Measurements from ENCODE around the gene TMPRSS2.
"Not testable (repeated sequence)": the region's sequence is repeated elsewhere in the genome, so short reads cannot be mapped to it uniquely, and the experiment has no call there.

TMPRSS2 gene

DNA sequence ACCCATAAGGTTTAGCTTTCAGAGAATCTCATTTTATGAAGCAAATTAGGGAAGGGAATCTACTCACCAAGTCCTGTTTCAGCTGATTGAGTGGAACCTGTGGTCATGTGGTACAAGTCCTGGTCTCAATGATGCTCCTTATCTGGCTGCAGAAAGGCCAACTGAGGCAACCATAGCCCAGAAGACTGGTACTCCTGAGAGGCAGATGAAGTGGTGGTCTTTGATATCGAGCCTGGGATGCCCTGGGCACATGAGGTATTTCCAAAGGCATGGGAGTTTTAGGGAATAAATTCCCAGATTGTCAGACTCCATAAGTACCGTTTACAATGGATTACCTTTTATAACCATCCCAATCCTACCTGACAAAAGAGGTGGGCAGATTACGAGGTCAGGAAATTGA is 78.7 kb downstream of the TMPRSS2 start:
- Histone ChIP-seq H3K27ac (ENCODE audit: low read length) (no peak overlapping the region), H3K36me3 (ENCODE audit: control insufficient read depth, low read depth, low read length) (no peaks in the 10 kb centered on the region), H3K4me3 (ENCODE audit: low read length) (no peak overlapping the region), H3K27me3 (ENCODE audit: control insufficient read depth, insufficient read depth, low read length) (peaks cover 44% of the 10 kb centered on the region), H3K4me1 (ENCODE audit: control insufficient read depth, low read depth, low read length) (peaks cover 11% of the 10 kb centered on the region), H3K9me3 (ENCODE audit: control insufficient read depth, low read depth, low read length) (no peaks in the 10 kb centered on the region), H3K9ac (ENCODE audit: low read length) (no peak overlapping the region)

DNA sequence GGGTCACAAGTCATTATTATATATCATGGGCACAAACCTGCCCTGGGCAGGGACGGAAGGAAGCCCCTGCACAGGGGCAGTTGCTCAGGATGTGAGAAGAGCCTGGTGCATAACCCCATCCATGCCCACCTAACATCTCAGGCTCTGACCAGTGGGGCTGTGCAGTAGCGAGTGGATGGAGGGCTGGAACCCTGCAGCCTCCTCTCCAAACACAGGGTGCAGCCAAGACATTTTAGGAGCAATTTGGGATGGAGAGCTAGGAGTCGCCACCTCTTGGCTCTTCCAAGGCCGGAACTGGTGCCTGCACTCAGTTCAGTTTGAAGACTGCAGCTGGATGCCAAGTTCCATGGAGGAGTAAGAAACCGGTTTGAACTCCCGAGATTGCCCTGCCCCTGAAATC is 79.1 kb downstream of the TMPRSS2 start:
- Histone ChIP-seq H3K27me3 (ENCODE audit: control insufficient read depth, insufficient read depth, low read length) (peaks cover 49% of the 10 kb centered on the region), H3K4me1 (ENCODE audit: control insufficient read depth, low read depth, low read length) (peaks cover 11% of the 10 kb centered on the region)

GRCh38 chr21:41428311-41428710 is 79.6 kb downstream of the TMPRSS2 start:
- Histone ChIP-seq H3K4me1 (ENCODE audit: control insufficient read depth, low read depth, low read length) (peaks cover 11% of the 10 kb centered on the region), H3K27me3 (ENCODE audit: control insufficient read depth, insufficient read depth, low read length) (peaks cover 49% of the 10 kb centered on the region), H3K27ac (ENCODE audit: low read length) (no peak overlapping the region), H3K9me3 (ENCODE audit: control insufficient read depth, low read depth, low read length) (no peaks in the 10 kb centered on the region), H3K9ac (ENCODE audit: low read length) (no peak overlapping the region), H3K4me3 (ENCODE audit: low read length) (no peak overlapping the region), H3K36me3 (ENCODE audit: control insufficient read depth, low read depth, low read length) (no peaks in the 10 kb centered on the region)

More for the DNA sequence above, 79.1 kb downstream of the TMPRSS2 start:
- H3K9me3 ChIP-seq (ENCODE audit: control insufficient read depth, low read depth, low read length), result no peaks in the 10 kb centered on the region
- H3K27ac ChIP-seq (ENCODE audit: low read length), result no peak overlapping the region
- no peak overlapping the region for H3K4me3 ChIP-seq (ENCODE audit: low read length)
- no peak overlapping the region for H3K9ac ChIP-seq (ENCODE audit: low read length)
- no peaks in the 10 kb centered on the region for H3K36me3 ChIP-seq (ENCODE audit: control insufficient read depth, low read depth, low read length)

GRCh38 chr21:41427556-41427955 is 80.4 kb downstream of the TMPRSS2 start:
- no peak overlapping the region for H3K9ac ChIP-seq (ENCODE audit: low read length)
- H3K27ac ChIP-seq (ENCODE audit: low read length), result no peak overlapping the region
- no peaks in the 10 kb centered on the region for H3K9me3 ChIP-seq (ENCODE audit: control insufficient read depth, low read depth, low read length)
- no peak overlapping the region for H3K4me3 ChIP-seq (ENCODE audit: low read length)
- peaks cover 5% of the 10 kb centered on the region for H3K4me1 ChIP-seq (ENCODE audit: control insufficient read depth, low read depth, low read length)
- peaks cover 52% of the 10 kb centered on the region for H3K27me3 ChIP-seq (ENCODE audit: control insufficient read depth, insufficient read depth, low read length)
- H3K36me3 ChIP-seq (ENCODE audit: control insufficient read depth, low read depth, low read length), result no peaks in the 10 kb centered on the region

GRCh38 chr21:41426676-41427404 is 81.1 kb downstream of the TMPRSS2 start:
- peak overlapping the region; percentile 64 for H3K4me3 ChIP-seq (ENCODE audit: low read length)
- no peaks in the 10 kb centered on the region for H3K9me3 ChIP-seq (ENCODE audit: control insufficient read depth, low read depth, low read length)
- H3K4me1 ChIP-seq (ENCODE audit: control insufficient read depth, low read depth, low read length), result peaks cover 5% of the 10 kb centered on the region
- no peaks in the 10 kb centered on the region for H3K36me3 ChIP-seq (ENCODE audit: control insufficient read depth, low read depth, low read length)
- H3K9ac ChIP-seq (ENCODE audit: low read length), result no peak overlapping the region
- H3K27me3 ChIP-seq (ENCODE audit: control insufficient read depth, insufficient read depth, low read length), result peaks cover 55% of the 10 kb centered on the region
- no peak overlapping the region for H3K27ac ChIP-seq (ENCODE audit: low read length)

DNA sequence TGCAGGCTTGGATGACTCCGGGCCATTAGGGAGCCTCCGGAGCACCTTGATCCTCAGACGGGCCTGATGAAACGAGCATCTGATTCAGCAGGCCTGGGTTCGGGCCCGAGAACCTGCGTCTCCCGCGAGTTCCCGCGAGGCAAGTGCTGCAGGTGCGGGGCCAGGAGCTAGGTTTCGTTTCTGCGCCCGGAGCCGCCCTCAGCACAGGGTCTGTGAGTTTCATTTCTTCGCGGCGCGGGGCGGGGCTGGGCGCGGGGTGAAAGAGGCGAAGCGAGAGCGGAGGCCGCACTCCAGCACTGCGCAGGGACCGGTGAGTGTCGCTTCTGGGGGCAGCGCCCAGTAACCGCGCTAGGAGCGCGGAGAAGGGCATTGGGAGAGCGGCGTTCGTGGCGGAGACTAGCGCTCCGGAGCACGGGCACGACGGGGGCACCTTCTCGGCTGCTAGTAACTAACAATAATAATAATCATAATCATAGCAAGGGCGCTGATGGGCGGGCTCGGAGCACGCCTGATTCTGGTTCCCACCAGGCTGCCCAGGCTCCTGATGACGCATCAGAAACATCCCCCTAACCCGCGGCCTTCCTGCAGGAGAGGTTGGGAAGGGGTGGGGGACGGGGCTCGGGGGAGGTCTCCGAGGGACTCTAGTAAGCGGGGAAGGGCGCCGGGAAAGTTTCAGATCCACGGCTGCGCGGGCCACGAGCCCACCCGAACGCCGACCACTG is 81.8 kb downstream of the TMPRSS2 start, which contains the start of gene MX1:
Gene MX1, plus strand, starts transcription at position 286 of the 722 bp plus-strand sequence. CDS start 5,832 bp downstream, outside the sequence.
- H3K4me3 ChIP-seq (ENCODE audit: low read length), result peak within 1 kb of the TSS; percentile 64
- no peak within 1 kb of the TSS for H3K27ac ChIP-seq (ENCODE audit: low read length)
- peaks cover 55% of the 10 kb centered on the region for H3K27me3 ChIP-seq (ENCODE audit: control insufficient read depth, insufficient read depth, low read length)
- peaks cover 5% of the 10 kb centered on the region for H3K4me1 ChIP-seq (ENCODE audit: control insufficient read depth, low read depth, low read length)
- H3K36me3 ChIP-seq (ENCODE audit: control insufficient read depth, low read depth, low read length), result no peaks in the 10 kb centered on the region
- no peak within 1 kb of the TSS for H3K9ac ChIP-seq (ENCODE audit: low read length)
- no peaks in the 10 kb centered on the region for H3K9me3 ChIP-seq (ENCODE audit: control insufficient read depth, low read depth, low read length)

- Histone ChIP-seq H3K27ac (ENCODE audit: low read length) (no peak overlapping the region), H3K4me3 (ENCODE audit: low read length) (peak overlapping the region; percentile 64), H3K9me3 (ENCODE audit: control insufficient read depth, low read depth, low read length) (no peaks in the 10 kb centered on the region), H3K27me3 (ENCODE audit: control insufficient read depth, insufficient read depth, low read length) (peaks cover 55% of the 10 kb centered on the region), H3K9ac (ENCODE audit: low read length) (no peak overlapping the region), H3K36me3 (ENCODE audit: control insufficient read depth, low read depth, low read length) (no peaks in the 10 kb centered on the region), H3K4me1 (ENCODE audit: control insufficient read depth, low read depth, low read length) (peaks cover 5% of the 10 kb centered on the region)
These were observed 82.4 kb downstream of the TMPRSS2 start for GRCh38 chr21:41425588-41425953.

DNA sequence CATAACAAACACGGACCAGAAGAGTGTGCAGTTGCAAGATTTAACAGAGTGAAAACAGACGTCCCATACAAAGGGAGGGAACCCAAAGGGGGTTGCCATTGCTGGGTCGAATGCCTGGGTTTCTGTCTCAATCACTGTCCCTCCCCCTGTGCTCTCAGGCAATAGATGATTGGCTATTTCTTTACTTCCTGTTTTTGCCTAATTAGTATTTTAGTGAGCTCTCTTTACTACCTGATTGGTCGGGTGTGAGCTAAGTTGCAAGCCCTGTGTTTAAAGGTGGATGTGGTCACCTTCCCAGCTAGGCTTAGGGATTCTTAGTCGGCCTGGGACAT is 84.7 kb downstream of the TMPRSS2 start:
- peaks cover 56% of the 10 kb centered on the region for H3K27me3 ChIP-seq (ENCODE audit: control insufficient read depth, insufficient read depth, low read length)

DNA sequence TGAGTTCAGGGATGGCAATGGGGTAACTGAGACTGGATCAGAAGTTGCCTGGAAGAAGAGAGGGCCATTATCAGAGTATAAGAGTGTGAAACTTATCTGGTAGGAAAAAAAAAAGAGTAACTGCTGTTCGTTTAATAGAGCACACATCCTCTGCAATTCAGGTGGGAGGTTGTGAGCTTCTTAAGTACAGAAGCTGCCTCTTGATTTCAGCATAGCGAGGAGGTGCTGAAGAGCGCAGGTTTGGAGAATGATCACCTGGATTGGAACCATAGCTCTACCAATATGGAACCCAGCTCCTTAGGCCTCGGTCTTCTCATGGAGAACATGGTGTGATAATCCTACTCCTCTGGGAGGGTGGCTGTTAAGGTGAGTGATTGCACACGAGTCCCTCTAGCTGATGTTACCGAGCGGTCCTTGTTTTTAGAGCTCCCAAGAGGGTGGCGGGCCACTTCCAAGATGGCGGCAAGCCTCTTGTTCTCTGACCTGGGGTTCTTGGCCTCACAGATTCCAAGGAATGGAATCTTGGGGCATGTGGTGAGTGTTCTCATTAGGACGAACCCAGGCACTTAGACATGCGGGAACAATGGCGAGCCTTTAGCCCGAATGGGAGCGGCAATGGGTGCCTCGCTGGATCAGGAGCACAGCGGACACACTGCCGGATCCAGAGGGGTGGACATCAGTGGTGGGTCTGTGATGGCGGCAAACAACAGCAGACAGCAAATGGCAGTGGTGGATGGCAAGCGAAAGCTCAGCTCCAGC is 85.2 kb downstream of the TMPRSS2 start:
- peaks cover 12% of the 10 kb centered on the region for H3K4me1 ChIP-seq (ENCODE audit: control insufficient read depth, low read depth, low read length)
- no peak overlapping the region for H3K27ac ChIP-seq (ENCODE audit: low read length)
- peaks cover 50% of the 10 kb centered on the region for H3K27me3 ChIP-seq (ENCODE audit: control insufficient read depth, insufficient read depth, low read length)
- no peak overlapping the region for H3K9ac ChIP-seq (ENCODE audit: low read length)
- H3K36me3 ChIP-seq (ENCODE audit: control insufficient read depth, low read depth, low read length), result no peaks in the 10 kb centered on the region
- H3K4me3 ChIP-seq (ENCODE audit: low read length), result no peak overlapping the region
- no peaks in the 10 kb centered on the region for H3K9me3 ChIP-seq (ENCODE audit: control insufficient read depth, low read depth, low read length)

More for the DNA sequence above, 84.7 kb downstream of the TMPRSS2 start:
- not testable (repeated sequence) for H3K9me3 ChIP-seq (ENCODE audit: control insufficient read depth, low read depth, low read length); H3K4me3 ChIP-seq (ENCODE audit: low read length); H3K36me3 ChIP-seq (ENCODE audit: control insufficient read depth, low read depth, low read length); H3K9ac ChIP-seq (ENCODE audit: low read length); H3K27ac ChIP-seq (ENCODE audit: low read length)
- peaks cover 12% of the 10 kb centered on the region for H3K4me1 ChIP-seq (ENCODE audit: control insufficient read depth, low read depth, low read length)

DNA sequence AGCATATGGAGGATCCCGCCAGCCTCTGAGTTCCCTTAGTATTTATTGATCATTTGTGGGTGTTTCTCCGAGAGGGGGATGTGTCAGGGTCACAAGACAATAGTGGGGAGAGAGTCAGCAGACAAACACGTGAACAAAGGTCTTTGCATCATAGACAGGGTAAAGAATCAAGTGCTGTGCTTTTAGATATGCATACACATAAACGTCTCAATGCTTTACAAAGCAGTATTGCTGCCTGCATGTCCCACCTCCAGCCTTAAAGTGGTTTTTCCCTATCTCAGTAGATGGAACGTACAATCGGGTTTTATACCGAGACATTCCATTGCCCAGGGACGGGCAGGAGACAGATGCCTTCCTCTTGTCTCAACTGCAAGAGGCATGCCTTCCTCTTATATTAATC is 87.0 kb downstream of the TMPRSS2 start:
- not testable (repeated sequence) for H3K4me1 ChIP-seq (ENCODE audit: control insufficient read depth, low read depth, low read length); H3K9ac ChIP-seq (ENCODE audit: low read length); H3K36me3 ChIP-seq (ENCODE audit: control insufficient read depth, low read depth, low read length); H3K27ac ChIP-seq (ENCODE audit: low read length); H3K9me3 ChIP-seq (ENCODE audit: control insufficient read depth, low read depth, low read length)
- Histone ChIP-seq H3K4me3 (ENCODE audit: low read length) (peak overlapping the region; percentile 66), H3K27me3 (ENCODE audit: control insufficient read depth, insufficient read depth, low read length) (peaks cover 33% of the 10 kb centered on the region)

- peak overlapping the region; percentile 36 for H3K9ac ChIP-seq (ENCODE audit: low read length)
- no peaks in the 10 kb centered on the region for H3K36me3 ChIP-seq (ENCODE audit: control insufficient read depth, low read depth, low read length)
- H3K27ac ChIP-seq (ENCODE audit: low read length), result no peak overlapping the region
- no peaks in the 10 kb centered on the region for H3K9me3 ChIP-seq (ENCODE audit: control insufficient read depth, low read depth, low read length)
- peak overlapping the region; percentile 66 for H3K4me3 ChIP-seq (ENCODE audit: low read length)
- H3K4me1 ChIP-seq (ENCODE audit: control insufficient read depth, low read depth, low read length), result peaks cover 7% of the 10 kb centered on the region
- peaks cover 25% of the 10 kb centered on the region for H3K27me3 ChIP-seq (ENCODE audit: control insufficient read depth, insufficient read depth, low read length)
These were observed 87.8 kb downstream of the TMPRSS2 start for GRCh38 chr21:41419921-41420862.

All from iPS-18a (cell line).